Upper lobe of left lung (tissue), 4 donors: ENCODE results near the gene IKZF3.

ENCODE experiments used
- EP300 ChIP-seq, 4 donors: sonication (generic); formaldehyde crosslinking; IDR thresholded peaks; one replicate each; pipeline ENCODE4 v1.5.1; 2017; ENCODE audit warnings: antibody characterized with exemption in 4 of 4, control low read depth in 2 of 4
- POLR2A ChIP-seq, 4 donors: fragments of 450-650 bp; IDR thresholded peaks; one replicate each; pipeline ENCODE4 v1.5.1; 2016 to 2017; ENCODE audit warnings: antibody characterized with exemption in 4 of 4, mild to moderate bottlenecking in 2 of 4
- TF ChIP-seq, protein P1 (sequence below), 6 experiments: fragments of 450-650 bp in 4 of 6; fragments of 200-600 bp in 2 of 6; sonication (generic) in 2 of 6; IDR thresholded peaks; one replicate each; pipeline ENCODE4 v1.5.1; 2016 to 2019; ENCODE audit warnings: antibody characterized with exemption in 6 of 6

- TF ChIP-seq, protein P1, sequence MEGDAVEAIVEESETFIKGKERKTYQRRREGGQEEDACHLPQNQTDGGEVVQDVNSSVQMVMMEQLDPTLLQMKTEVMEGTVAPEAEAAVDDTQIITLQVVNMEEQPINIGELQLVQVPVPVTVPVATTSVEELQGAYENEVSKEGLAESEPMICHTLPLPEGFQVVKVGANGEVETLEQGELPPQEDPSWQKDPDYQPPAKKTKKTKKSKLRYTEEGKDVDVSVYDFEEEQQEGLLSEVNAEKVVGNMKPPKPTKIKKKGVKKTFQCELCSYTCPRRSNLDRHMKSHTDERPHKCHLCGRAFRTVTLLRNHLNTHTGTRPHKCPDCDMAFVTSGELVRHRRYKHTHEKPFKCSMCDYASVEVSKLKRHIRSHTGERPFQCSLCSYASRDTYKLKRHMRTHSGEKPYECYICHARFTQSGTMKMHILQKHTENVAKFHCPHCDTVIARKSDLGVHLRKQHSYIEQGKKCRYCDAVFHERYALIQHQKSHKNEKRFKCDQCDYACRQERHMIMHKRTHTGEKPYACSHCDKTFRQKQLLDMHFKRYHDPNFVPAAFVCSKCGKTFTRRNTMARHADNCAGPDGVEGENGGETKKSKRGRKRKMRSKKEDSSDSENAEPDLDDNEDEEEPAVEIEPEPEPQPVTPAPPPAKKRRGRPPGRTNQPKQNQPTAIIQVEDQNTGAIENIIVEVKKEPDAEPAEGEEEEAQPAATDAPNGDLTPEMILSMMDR (IDR thresholded peaks at IDR 0.05) = no peak
- TF ChIP-seq EP300 (IDR thresholded peaks at IDR 0.05) (no peak), POLR2A (IDR thresholded peaks at IDR 0.05) (no peak)
Measured at GRCh38 chr17:39746145-39746461, 118.0 kb downstream of the IKZF3 start.
